Stimulated activated CD4-positive, alpha-beta T cell treated with anti-CD3 and anti-CD28 coated beads, TNF-alpha, amount 100 ng/mL, for 1 hour (primary cell): ENCODE data around the gene TWIST2.

Experiments
- DNase-seq, 3 donors: peaks; one replicate each; pipeline ENCODE4 v3.0.0-alpha.2; 2020; ENCODE audit warnings: low read depth in 3 of 3, low spot score in 1 of 3

TWIST2 gene

DNA sequence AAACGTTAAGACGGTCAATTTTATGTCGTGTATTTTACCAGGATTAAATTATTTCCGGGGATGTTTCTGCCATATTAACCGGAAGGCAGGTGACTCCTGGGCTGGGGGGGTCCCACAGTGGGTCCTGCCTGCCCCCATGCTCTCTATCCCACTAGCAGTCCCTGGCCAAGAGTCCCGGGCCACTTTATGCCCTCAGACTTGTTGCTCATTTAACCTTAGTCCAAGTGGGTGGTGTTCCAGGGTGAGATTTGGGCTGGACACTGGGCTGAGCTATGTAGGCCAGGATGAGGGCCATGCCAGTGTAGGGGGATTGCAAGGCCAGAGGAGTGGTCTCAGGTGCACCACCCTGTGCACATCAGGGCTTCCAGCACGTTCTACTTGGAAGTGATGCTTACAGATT, 24.1 kb downstream of the TWIST2 start:
- DNase-seq, result no peak

DNA sequence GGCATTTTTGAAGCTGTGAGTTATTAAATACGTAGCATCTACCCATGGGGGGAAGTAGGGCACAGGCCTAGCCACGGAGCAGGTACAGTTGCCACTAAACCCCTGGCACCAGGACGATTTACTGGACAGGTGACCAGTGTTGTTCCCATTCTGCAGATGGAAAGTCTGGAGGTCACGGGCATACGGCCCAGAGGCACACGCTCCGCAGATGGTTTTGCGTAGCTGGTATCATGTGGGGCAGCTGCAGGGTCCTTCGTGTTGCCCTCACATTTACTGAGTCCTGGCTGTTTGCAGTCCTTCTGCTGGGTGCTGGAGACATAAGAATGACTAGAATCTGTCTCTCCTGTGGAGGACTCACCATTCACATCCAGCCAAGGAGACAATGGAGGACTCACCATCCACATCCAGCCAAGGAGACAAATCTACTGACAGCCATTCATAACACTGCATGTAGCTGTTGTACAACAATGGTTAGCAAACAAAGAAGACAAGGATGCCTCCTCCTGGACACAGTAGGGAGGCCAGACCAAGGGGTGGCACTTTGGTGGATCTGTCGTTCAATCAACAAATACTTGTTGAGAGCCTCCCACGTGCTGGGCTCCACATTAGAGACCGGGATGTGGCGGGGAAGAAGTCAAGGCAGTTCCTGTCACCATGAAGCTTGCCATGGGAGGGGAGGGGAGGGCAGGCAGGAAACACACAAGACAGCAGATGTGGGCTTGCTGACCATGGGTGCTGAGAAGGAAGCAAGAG, 24.9 kb downstream of the TWIST2 start:
- no peak for DNase-seq

DNA sequence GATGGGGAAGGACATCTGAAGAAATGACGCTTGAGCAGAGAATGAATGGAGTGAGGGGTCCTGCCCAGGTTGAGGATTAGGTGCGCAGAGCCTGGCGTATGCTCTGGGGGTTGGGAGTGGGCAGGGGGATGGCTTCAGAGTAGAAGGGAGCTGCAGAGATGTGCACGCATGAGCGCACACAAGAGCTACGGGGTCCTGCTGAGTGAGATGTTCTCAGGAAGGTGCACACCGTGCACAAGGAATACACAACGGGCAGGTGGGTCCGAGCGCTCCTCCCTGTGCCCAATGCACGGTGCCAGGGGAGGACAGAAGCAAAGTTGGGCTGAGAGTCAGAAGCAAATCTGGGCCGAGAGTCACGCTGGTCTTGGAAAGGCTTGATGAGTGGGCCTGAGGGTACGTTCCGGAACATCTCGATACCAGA, 25.5 kb downstream of the TWIST2 start:
- no peak for DNase-seq

DNA sequence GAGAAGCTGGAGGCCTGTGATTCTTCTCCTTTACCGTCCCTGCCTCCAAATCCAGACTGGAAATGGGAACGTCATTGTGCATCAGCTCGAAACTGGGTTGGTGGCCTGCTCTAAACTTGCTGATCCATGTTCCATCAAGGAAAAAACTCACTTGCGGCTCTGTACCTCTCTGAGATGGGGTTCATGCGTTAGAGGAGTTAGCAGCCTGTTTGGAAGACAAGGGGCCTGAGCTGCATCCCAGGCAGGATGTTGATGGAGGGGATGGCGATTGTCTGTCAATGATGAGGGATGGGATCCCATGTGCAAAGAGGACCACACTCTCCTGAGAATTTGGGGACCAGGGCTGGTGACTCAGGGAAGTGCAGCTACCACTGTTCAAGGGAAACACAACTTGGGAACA, 26.0 kb downstream of the TWIST2 start:
- DNase-seq, result no peak

DNA sequence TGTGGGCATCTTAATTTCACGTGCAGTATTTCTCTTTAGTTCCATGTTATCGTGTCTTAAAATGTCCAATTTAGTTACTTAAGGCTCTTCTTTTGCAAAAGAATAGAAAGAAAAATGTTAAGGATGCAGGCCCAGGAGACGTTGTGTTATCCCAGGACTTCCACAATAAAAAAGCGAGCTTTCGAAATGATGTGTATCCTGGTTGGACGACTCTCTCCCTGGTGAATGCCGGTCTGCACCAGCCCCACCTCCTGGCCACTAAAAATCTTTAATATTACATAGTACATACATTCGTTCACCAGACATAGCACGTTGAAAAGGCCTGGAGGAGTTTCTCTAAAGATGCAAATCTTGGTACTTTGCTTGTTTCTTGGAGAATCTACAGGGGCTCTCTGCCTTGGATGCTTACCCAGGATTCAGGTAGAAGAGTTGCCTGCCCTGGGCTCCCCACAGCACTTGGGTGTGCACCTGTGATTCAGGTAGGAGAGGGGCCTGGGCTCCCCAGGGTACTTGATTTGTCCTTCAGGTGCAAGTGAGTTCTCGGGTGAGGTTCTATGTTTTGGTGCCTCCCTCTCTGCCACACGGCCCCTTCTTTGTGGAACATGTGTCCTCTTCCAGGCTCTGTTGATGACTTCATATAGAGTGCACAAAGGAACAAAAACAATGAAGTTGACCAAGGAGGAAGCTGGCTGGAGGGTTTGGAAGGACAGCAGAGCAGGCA, 26.6 kb downstream of the TWIST2 start:
- DNase-seq, result no peak

DNA sequence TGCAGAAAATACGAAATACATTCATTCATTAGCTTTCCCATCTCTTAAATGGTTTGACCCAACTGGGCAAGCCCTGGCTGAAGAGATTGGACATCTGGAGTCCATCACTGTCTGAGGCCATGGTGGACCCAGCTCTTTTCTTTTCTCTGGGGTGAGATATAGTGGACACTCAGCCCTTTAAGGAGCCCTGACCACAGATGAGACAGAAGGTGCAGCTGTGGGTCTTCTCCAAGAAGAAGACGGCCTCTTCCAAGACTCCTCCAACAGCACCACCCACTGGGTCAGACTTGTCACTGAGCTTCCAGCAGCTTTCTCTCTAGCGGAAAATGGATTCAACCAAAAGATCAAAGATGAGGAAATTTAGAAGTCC, 27.2 kb downstream of the TWIST2 start:
- no peak for DNase-seq

DNA sequence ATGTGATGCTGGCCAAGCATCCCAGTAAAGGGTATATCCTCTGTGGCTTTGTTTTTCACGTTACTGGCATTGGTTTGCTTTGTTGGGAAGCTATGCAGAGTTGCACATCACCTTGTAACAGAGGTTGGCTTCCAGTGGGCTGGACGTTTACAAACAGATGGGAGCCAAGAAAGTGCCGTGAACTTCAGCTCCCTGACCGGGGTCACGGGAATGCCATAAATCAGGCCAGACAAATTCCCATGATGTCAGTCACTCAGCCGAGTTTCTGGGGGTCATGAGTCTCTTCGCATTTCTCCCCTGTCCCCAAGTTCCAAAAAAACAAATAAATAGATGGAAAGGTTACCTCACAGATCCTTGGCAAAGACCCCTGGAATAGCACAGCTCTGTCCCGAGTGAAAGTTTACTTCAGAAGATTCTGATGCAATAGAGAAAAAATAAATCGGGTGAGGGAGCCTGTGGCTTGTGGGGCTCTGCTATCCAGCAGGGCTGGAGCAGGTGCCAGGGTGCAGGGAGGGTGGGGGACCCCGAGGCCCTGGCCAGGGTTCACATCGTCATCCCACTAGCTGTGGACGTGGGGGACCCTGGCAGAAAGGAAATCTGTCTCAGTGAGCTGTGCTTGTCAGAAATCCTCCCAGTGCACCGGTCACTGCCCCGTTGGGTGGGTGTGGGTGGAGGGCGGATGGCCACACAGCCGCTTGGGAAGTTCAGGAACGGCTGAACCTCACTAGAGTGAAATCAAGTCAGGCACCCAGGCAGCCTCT, 27.8 kb downstream of the TWIST2 start:
- no peak for DNase-seq

DNA sequence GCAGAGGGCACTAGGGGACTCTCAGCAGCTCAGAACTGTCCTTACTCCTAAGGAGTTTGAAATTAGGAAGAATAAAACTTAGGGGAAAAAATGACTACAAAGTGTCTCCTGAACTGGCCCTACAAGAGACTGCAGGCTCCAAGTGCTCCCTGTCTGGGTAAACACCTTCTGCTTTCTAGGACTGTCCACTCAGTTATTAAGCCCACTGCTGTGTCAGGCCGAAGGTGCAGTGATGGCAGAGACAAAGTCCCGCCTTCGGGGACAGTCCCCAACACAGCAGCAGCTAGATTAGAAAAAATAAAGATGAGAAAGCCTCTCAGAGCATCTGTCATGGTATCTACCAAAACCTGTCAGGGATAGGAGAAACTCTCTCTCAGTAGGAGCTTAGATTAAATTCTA, 28.3 kb downstream of the TWIST2 start:
- DNase-seq, result no peak

DNA sequence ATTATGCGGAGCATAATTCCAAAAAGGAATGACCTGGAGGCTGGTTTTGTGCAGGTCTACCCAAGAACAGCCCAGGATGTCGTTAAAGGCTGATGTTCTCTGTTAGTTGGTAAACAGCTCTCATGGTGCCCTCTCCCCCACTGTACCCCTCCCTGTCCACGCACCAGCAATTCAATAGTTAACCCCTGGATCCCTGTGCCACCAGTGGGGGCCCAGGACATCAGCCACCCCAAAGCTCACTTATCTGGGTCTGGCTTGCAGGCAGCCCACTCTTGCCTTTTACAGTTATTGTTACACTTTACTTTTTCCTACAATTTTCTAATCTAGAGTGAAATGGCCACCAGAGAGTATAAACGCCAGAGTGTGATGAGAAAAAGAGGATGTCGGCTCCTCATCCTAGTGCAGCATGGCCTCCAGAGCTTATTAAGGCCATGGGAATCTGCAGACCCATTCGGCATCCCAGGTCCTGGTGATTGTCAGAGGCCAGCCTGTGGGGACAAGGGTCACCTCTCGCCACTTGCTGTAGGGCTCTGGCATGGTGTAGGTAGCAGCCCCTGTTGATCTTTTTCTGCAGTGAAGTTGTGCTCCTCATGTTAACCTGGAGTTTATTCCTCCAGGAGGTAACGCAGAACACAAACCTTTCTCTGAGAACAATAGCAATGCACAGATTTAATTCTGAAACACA, 30.3 kb downstream of the TWIST2 start:
- DNase-seq, result no peak

DNA sequence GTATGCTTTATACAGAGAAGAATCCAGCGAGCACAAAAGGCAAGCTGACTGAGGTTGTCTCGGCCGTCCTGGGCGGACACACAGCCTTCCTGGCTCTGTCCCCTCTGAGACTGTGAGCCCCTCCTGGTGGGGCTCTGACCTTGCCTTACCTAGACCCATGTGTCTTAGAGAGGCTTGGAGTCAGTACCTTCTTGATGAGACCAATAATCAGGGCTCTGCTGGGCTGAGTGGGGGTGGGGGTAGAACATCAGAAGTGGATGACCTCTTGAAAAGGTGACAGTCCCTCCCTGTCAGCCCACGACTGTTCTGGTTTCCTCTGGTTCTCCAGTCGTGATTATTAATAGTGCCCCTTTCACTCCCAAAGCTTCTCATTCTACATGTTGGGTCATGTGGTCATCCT, 31.2 kb downstream of the TWIST2 start:
- DNase-seq, result no peak

DNA sequence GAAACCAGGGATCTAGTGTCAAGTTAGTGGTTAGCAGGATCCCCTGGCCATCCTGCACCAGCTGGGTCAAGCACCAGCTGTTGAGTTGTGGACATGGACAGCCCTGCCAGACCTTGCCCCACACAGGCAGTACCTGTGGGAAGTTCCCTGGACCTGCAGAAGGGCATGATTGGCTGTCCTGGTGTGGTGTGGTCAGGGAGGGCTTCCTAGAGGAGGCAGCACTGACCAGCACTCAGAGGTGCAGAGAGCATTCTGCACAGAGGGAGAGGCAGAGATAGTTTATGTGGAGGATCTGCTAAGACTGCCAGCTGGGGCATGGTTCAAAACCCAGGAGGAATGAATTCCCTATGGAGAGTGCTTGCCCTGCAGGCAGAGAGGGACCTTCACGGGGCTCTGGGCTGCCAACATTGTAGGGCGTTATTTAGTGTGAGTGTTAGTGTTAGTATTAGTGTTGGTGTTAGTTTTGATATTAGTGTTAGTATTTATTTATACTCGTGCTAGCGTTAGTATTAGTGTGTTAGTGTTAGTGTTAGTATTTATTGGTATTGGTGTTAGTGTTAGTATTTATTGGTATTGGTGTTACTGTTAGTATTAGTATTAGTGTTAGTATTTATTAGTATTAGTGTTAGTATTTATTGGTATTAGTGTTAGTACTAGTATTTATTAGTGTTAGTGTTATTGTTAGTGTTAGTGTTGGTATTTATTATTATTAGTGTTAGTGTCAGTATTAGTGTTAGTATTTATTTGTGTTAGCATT, 31.9 kb downstream of the TWIST2 start:
- no peak for DNase-seq

DNA sequence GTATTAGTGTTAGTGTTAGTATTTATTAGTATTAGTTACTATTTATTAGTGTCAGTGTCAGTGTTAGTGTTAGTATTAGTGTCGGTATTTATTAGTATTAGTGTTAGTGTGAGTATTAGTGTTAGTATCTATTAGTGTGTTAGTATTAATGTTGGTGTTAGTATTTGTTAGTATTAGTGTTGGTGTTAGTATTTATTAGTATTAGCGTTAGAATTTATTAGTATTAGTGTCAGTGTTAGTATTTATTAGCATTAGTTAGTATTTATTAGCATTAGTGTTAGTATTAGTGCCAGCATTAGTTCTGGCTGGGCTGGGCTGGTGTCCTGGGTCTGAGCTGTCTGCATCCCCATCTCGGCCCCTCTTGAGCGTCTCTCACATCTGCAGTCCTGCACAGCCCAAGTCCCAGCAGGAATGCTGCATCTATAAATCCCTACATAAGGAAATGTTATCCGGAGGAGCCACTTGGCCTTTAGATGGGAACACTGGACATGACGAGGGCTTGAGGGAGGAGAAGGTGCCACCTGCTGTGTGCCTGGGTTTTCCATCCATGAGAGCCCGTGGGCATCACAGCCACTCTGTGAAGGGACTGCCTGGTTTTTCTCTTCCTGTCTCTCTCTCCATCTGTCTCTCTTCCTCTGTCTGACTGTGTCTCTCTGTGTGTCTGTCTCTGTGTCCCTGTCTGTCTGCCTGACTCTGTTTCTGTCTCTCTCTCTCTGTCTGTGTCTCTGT, 33.6 kb downstream of the TWIST2 start:
- DNase-seq, result no peak

DNA sequence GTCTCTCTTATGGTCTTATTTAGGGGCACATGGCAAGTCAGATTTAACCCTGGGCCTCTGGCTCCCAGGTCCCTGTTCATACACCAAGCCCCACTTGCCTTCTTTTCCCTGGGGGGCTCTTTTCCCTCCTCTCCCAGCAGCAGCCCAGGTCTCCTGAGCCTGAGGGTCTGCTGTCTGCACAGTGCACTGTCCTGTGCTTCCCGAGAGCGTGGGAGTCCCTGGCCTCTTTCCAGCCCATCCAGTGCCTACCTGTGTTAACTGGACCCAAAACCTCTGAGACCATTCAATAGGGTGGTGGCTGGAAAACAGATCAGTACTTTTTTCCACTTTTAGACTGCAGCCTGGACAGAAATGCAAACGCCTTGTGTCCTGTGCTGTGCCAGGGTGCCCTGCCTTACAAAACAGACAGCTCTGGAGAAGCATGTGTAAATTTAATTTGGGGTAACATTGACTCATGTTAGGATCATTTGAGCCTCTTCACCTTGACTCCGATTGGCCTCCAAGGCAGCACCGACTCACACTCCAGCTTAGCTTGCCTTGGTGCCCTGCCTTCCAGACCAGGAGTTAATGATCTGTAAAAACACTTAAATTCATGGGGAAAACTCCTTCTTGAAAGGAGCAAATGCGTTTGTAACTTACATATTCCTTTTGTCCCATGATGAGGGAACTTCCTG, 34.3 kb downstream of the TWIST2 start:
- DNase-seq, result no peak

DNA sequence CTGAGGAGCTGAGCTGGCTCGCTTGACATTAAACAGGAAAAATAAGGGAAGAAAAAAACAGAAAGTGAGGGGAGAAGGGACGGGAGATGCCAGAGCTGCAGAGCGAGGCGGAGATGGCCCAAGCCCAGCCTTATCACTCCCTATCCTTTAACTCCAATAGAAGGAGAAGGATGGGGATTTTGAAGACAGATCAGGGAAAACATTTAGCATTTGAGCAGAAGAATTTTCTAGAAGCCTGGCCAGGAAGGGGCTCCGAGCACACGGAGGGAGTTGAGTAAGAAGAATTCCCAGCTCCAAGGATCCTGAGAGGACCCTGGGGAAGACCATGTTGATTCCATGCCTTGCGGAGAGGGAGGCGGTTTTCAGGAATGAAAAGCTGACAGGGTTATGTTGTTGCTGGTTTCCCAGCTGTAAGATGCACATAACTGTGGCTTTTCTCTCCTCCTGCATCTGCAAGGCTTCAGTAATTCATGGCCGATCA, 35.6 kb downstream of the TWIST2 start:
- no peak for DNase-seq

DNA sequence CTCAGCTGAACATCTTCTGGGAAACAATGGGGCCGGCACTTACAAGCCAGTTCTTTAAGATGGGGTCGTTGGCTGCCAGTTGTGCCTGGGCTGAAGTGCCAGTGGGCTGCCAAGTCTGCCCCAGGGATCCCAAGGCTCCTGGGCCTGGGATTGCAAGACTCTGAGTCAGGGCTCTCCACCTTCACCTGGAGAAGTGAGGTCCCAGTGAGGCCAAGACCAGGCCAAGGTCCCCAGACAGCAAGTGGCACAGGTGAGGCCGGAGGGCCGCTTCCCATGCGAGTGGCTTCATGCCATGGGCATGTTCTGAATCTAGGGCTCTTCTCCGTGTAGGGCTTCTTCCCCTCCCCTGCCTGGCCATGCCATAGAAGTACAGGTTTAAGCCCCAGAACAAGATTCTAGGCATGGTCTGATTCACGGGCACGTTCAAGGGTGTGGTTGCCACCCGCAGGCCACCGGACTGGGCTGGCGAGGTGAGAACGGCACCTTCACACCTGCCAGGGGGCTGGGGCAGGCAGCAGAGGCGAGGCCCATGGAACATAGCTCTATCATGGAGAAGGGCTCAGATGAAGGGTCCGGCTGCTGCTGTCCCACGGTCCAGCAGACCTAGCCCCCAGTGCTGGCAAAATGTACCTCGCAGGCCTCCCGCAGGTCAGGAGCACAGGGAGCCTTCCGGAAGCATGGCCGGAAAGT, 36.4 kb downstream of the TWIST2 start:
- no peak for DNase-seq

DNA sequence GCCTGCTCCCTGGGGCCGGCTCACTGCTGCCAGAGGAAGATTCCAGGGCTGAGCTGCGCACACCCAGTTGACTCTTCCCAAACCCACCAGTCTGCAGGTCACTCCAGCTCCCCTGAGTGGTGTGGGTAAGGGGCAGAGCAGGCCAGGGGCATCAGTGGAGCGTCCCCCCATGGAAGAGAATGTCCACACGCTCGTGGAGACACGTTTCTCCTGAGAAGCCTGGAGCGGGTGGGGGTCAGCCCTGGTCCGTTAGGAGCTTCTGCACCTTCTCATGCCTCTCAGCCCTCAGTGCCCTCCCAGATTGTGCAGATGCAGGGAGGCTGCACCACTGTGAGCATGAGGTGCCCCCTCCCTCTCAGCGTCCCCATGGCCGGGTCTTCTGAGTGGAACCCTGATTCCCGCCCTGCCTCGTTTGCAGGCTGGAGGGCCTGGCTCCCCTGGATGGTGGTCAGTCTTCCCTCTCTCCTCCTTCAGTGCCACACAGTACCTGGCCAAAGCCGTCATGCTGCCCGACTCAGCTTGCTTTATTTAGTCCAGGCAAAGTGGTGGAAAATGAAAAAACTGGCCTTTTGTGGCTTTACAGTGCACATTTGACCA, 37.0 kb downstream of the TWIST2 start:
- no peak for DNase-seq

DNA sequence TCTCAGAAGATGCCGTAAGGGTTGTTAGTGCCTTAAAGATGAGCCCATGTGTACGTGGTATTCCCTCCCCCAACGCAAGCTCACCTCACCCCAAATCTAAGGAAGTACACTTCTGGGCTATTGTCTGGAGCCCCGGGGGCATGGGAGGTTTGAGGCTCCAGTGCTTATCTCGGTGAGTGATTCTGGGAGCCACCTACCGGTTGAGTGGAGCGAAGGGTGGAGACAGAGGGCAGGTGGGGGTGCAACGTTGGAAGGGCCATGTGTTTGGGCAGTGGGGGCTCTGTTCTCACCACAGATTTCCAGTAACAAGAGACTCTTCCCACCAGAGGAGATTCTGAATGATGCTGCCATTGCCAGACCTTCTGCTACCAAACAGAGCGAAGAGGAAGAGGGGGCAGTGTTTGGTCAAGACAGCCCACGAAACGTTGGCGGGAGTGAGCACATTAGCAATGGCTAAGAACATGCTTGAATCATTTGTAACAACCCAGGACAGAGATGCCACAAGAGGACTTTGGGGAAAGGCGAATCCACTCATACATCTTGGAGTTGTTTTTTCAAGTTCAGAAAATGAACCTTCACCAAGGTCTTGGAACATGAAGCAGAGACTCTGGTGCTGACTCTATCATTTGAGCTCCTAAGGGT, 38.7 kb downstream of the TWIST2 start:
- no peak for DNase-seq

DNA sequence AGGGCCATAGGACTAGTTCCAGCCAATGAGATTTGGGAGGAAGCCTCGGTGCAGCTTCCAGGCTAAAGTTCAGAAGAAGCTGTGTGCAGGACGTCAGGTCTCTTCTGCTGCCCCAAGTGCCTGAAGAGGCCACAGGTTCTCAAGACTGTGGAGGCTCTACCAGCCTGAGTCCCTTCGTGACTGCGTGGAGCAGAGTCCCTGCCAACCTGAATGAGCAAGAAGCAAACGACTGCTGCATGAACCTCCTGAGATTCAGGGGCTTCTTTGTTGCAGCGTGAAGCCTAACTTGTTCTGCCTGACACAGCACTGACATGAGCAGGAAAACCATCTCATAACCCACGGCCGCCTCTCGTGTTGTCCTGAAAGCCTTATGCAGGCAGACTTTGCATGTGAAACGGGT, 39.7 kb downstream of the TWIST2 start:
- DNase-seq, result no peak
